Fibroblast of lung (primary cell): ENCODE measurements around the gene SET. TPM values are rescaled to one million over a fixed set of nuclear protein-coding genes. Genes with fewer than 3 reads are reported as not detected.

Experiments
- DNase-seq, 2 donors: peaks; one replicate each; pipeline versions ENCODE4 v3.0.0 to v3.0.0-alpha.2; 2010; ENCODE audit warnings: low read depth in 2 of 2
- H2AFZ ChIP-seq: 2 replicates; pipeline ENCODE4 v1.5.1; 2012; ENCODE audit warnings: low read length, control low read depth, inconsistent platforms
- H3K27ac ChIP-seq: 2 replicates; pipeline ENCODE4 v1.5.1; 2011; ENCODE audit warnings: low read length, control low read depth; ENCODE audit not compliant: insufficient read depth
- H3K27me3 ChIP-seq: 2 replicates; pipeline ENCODE4 v1.5.1; 2011; ENCODE audit warnings: mild to moderate bottlenecking, low read length; ENCODE audit not compliant: control insufficient read depth, insufficient read depth
- H3K36me3 ChIP-seq: 2 replicates; pipeline ENCODE4 v1.5.1; 2011; ENCODE audit warnings: low read length; ENCODE audit not compliant: control insufficient read depth, insufficient read depth
- H3K4me1 ChIP-seq: 2 replicates; pipeline ENCODE4 v1.5.1; 2011; ENCODE audit warnings: low read length; ENCODE audit not compliant: control insufficient read depth, insufficient read depth; ENCODE audit errors: extremely low read depth
- H3K4me2 ChIP-seq: 2 replicates; pipeline ENCODE4 v1.5.1; 2011; ENCODE audit warnings: low read length, control low read depth; ENCODE audit not compliant: insufficient read depth; ENCODE audit errors: extremely low read depth
- H3K4me3 ChIP-seq, 4 experiments: fragments of 200-600 bp in 1 of 4; sonication (generic) in 1 of 4; replicated peaks in 1 of 4; 2 replicates each; pipeline ENCODE4 v1.5.1; 2011 to 2016; ENCODE audit warnings: low read length in 4 of 4, low read depth in 3 of 4, mild to moderate bottlenecking in 3 of 4, control low read depth in 2 of 4, inconsistent platforms in 1 of 4, mixed read lengths in 1 of 4; ENCODE audit not compliant: insufficient read depth in 1 of 4; ENCODE audit errors: control extremely low read depth in 1 of 4
- H3K79me2 ChIP-seq: 2 replicates; pipeline ENCODE4 v1.5.1; 2012; ENCODE audit warnings: mild to moderate bottlenecking, low read length, inconsistent platforms; ENCODE audit not compliant: control insufficient read depth, insufficient read depth
- H3K9ac ChIP-seq: 2 replicates; pipeline ENCODE4 v1.5.1; 2011; ENCODE audit warnings: mild to moderate bottlenecking, low read length, control low read depth; ENCODE audit not compliant: insufficient read depth
- H3K9me3 ChIP-seq: 2 replicates; pipeline ENCODE4 v1.5.1; 2012; ENCODE audit warnings: low read depth, low read length; ENCODE audit not compliant: control insufficient read depth, insufficient read depth
- H4K20me1 ChIP-seq: 2 replicates; pipeline ENCODE4 v1.5.1; 2011; ENCODE audit warnings: low read length; ENCODE audit not compliant: control insufficient read depth, insufficient read depth; ENCODE audit errors: extremely low read depth
- EZH2 ChIP-seq: IDR thresholded peaks from 2 replicates; pipeline ENCODE4 v1.5.1; 2012; ENCODE audit warnings: low read length, control low read depth, mild to moderate bottlenecking; ENCODE audit errors: missing control alignments
- polyA plus RNA-seq, 2 donors: library from polyadenylated mRNA; depleted of rRNA in 1 of 2; stranded (reverse) in 1 of 2; unstranded in 1 of 2; fragments of >200 nt; gene quantifications; 2 replicates each; pipeline ENCODE4 v1.2.1, GENCODE V29; 2011 to 2012; ENCODE audit warnings: missing spikeins in 1 of 2
- total RNA-seq: library from RNA; depleted of rRNA; stranded (reverse); fragments of >200 nt; gene quantifications from 2 replicates; pipeline ENCODE4 v1.2.1, GENCODE V29; 2014
- TF ChIP-seq, protein P1 (sequence below), 2 donors: IDR thresholded peaks in 1 of 2; conservative IDR thresholded peaks in 1 of 2; 1 replicate in 1 of 2; 2 replicates in 1 of 2; pipeline ENCODE4 v1.5.1; 2011 to 2012; ENCODE audit warnings: low read length in 2 of 2, control low read depth in 1 of 2, inconsistent platforms in 1 of 2, low read depth in 1 of 2, mild to moderate bottlenecking in 1 of 2

Gene SET
- total and polyA plus RNA-seq, 2 donors (not counting 1 experiment from before 2014, with no cell fraction given) = 256 to 456 TPM

- no peak overlapping the region for H3K4me2 ChIP-seq
- H3K36me3 ChIP-seq = no peaks in the 10 kb centered on the region
- TF ChIP-seq EZH2 = no peak
- TF ChIP-seq, protein P1, sequence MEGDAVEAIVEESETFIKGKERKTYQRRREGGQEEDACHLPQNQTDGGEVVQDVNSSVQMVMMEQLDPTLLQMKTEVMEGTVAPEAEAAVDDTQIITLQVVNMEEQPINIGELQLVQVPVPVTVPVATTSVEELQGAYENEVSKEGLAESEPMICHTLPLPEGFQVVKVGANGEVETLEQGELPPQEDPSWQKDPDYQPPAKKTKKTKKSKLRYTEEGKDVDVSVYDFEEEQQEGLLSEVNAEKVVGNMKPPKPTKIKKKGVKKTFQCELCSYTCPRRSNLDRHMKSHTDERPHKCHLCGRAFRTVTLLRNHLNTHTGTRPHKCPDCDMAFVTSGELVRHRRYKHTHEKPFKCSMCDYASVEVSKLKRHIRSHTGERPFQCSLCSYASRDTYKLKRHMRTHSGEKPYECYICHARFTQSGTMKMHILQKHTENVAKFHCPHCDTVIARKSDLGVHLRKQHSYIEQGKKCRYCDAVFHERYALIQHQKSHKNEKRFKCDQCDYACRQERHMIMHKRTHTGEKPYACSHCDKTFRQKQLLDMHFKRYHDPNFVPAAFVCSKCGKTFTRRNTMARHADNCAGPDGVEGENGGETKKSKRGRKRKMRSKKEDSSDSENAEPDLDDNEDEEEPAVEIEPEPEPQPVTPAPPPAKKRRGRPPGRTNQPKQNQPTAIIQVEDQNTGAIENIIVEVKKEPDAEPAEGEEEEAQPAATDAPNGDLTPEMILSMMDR (conservative IDR thresholded peaks at IDR 0.05 in 1 of 2, IDR thresholded peaks at IDR 0.05 in 1 of 2; ENCODE audit: low read depth in 1 of 2, low read length in 2 of 2) = no peak
- no peak overlapping the region for H3K27ac ChIP-seq
- H3K4me3 ChIP-seq = no peak overlapping the region
- H3K9ac ChIP-seq = no peak overlapping the region
- H3K9me3 ChIP-seq = no peaks in the 10 kb centered on the region
- H4K20me1 ChIP-seq = no peaks in the 10 kb centered on the region
- no peaks in the 10 kb centered on the region for H3K4me1 ChIP-seq
- DNase-seq = no peak
- H3K79me2 ChIP-seq = no peaks in the 10 kb centered on the region
- no peaks in the 10 kb centered on the region for H3K27me3 ChIP-seq
- no peak overlapping the region for H2AFZ ChIP-seq
Observed at GRCh38 chr9:128742401-128742800, 53.4 kb downstream of the SET start.

GRCh38 chr9:128743421-128743820, 54.4 kb downstream of the SET start:
- TF ChIP-seq EZH2 = no peak
- TF ChIP-seq, protein P1 (conservative IDR thresholded peaks at IDR 0.05 in 1 of 2, IDR thresholded peaks at IDR 0.05 in 1 of 2; ENCODE audit: low read depth in 1 of 2, low read length in 2 of 2) = no peak
- H2AFZ ChIP-seq = no peak overlapping the region
- no peaks in the 10 kb centered on the region for H3K36me3 ChIP-seq
- no peaks in the 10 kb centered on the region for H3K9me3 ChIP-seq
- no peak for DNase-seq
- H3K4me2 ChIP-seq = no peak overlapping the region
- no peak overlapping the region for H3K9ac ChIP-seq
- no peaks in the 10 kb centered on the region for H4K20me1 ChIP-seq
- H3K27me3 ChIP-seq = no peaks in the 10 kb centered on the region
- H3K4me3 ChIP-seq = no peak overlapping the region
- no peaks in the 10 kb centered on the region for H3K79me2 ChIP-seq
- no peak overlapping the region for H3K27ac ChIP-seq
- no peaks in the 10 kb centered on the region for H3K4me1 ChIP-seq

Other genes starting within 250 kb of the SET start
- gene ODF2, start 233.2 kb upstream of the SET start, total RNA-seq = 17.7 and 20.6 TPM in 2 replicates
- gene ODF2, start 233.2 kb upstream of the SET start, polyA plus RNA-seq = 10.2 and 16.7 TPM in 2 replicates
- gene GLE1, start 184.5 kb upstream of the SET start, total RNA-seq = 22.1 and 23.6 TPM in 2 replicates
- 14.7 and 26.7 TPM in 2 replicates for gene GLE1, start 184.5 kb upstream of the SET start, polyA plus RNA-seq
- gene SPTAN1, start 136.6 kb upstream of the SET start, total RNA-seq = 229 and 518 TPM in 2 replicates
- gene SPTAN1, start 136.6 kb upstream of the SET start, polyA plus RNA-seq = 189 and 207 TPM in 2 replicates
- gene DYNC2I2, start 32.4 kb upstream of the SET start, total RNA-seq = 35.7 and 41.5 TPM in 2 replicates
- gene DYNC2I2, start 32.4 kb upstream of the SET start, polyA plus RNA-seq = 13.2 and 26.1 TPM in 2 replicates
- 1.3 and 1.7 TPM in 2 replicates for gene PKN3, start 13.3 kb downstream of the SET start, total RNA-seq
- 1.8 and 4.6 TPM in 2 replicates for gene PKN3, start 13.3 kb downstream of the SET start, polyA plus RNA-seq
- gene ZDHHC12, start 34.9 kb downstream of the SET start, total RNA-seq = 19.8 and 39.0 TPM in 2 replicates
- gene ZDHHC12, start 34.9 kb downstream of the SET start, polyA plus RNA-seq = 19.1 and 27.3 TPM in 2 replicates
- gene ZER1, start 82.7 kb downstream of the SET start, total RNA-seq = 16.7 and 26.3 TPM in 2 replicates
- 18.5 and 21.5 TPM in 2 replicates for gene ZER1, start 82.7 kb downstream of the SET start, polyA plus RNA-seq
- 7.4 and 9.2 TPM in 2 replicates for gene TBC1D13, start 98.0 kb downstream of the SET start, total RNA-seq
- 20.6 and 24.9 TPM in 2 replicates for gene TBC1D13, start 98.0 kb downstream of the SET start, polyA plus RNA-seq
- 15.5 and 22.9 TPM in 2 replicates for gene ENDOG, start 129.3 kb downstream of the SET start, total RNA-seq
- gene ENDOG, start 129.3 kb downstream of the SET start, polyA plus RNA-seq = 5.2 and 9.6 TPM in 2 replicates
- gene SPOUT1, start 140.6 kb downstream of the SET start, total RNA-seq = 7.4 and 8.7 TPM in 2 replicates
- gene SPOUT1, start 140.6 kb downstream of the SET start, polyA plus RNA-seq = 9.0 and 18.1 TPM in 2 replicates
- gene KYAT1, start 192.7 kb downstream of the SET start, total RNA-seq = 7.4 and 12.4 TPM in 2 replicates
- 4.7 and 6.2 TPM in 2 replicates for gene KYAT1, start 192.7 kb downstream of the SET start, polyA plus RNA-seq
- gene LRRC8A, start 192.9 kb downstream of the SET start, total RNA-seq = 26.1 and 28.5 TPM in 2 replicates
- 35.4 and 45.0 TPM in 2 replicates for gene LRRC8A, start 192.9 kb downstream of the SET start, polyA plus RNA-seq
- gene PHYHD1, start 231.8 kb downstream of the SET start, total RNA-seq = 12.3 and 20.0 TPM in 2 replicates
- 9.8 and 17.7 TPM in 2 replicates for gene PHYHD1, start 231.8 kb downstream of the SET start, polyA plus RNA-seq